ENCODE data around the gene LGALSL.

DNA sequence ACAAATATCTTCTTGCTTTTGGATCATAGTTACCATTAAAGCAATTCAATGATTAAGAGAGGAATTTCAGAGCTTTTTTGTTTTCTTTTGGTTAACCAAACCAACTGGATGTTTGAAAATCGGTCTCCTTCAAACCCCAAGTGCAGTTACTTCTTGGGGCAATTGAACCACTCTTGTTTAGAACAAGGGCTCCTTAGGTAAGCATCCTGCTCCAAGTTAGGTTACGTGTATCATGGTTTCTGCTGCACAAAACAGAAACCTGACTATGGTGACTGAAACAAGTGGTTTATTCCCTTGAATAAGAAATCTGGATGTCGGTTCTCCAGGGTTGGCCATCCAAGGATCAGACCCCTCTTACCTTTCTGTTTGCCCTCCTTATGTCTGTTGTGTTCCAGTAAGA is 16.1 kb upstream of the LGALSL start:
- TF ChIP-seq POLR2A (IDR thresholded peaks at IDR 0.05) (no peak), CTCF (IDR thresholded peaks at IDR 0.05) (no peak)
